ENCODE results near the gene SLC22A23. TPM values are rescaled to one million over a fixed set of nuclear protein-coding genes. Genes with fewer than 3 reads are reported as not detected.

The SLC22A23 gene
- total and polyA plus RNA-seq, 2 experiments from 2014 or later = 2.4 to 7.3 TPM

DNA sequence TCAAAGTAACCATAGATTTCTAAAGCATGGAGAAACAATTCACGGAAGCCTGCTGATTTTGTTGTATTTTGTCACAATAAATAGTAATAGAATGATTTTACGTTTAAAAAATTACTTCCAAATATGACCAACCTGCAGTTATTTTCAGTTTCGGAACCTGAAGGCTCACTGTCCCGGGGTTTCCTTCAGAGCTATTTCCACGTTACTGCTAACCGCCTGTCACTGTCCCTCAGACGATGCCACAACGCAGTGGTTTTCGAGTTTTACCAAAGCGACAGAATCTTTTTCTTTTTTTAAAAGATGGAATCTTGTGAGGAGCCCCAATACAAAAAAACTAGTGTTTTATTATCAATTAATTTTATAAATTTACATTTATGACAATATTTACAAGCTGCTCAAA, 157.6 kb downstream of the SLC22A23 start:
- Histone ChIP-seq H3K9ac (no peak overlapping the region), H4K20me1 (ENCODE audit: insufficient read depth) (no peaks in the 10 kb centered on the region), H3F3A (ENCODE audit: insufficient read depth) (no peaks in the 10 kb centered on the region), H3K36me3 (ENCODE audit: low read depth) (no peaks in the 10 kb centered on the region), H3K27me3 (replicated peaks; ENCODE audit: insufficient read depth) (no peaks in the 10 kb centered on the region), H3K79me2 (ENCODE audit: insufficient read depth) (no peaks in the 10 kb centered on the region), H3K9me2 (ENCODE audit: insufficient read depth) (no peaks in the 10 kb centered on the region), H3K4me1 (ENCODE audit: insufficient read depth) (no peaks in the 10 kb centered on the region), H3K27ac (no peak overlapping the region), H2AFZ (no peak overlapping the region), H3K4me2 (ENCODE audit: unreplicated experiment) (no peak overlapping the region), H3K9me3 (ENCODE audit: low read depth) (no peaks in the 10 kb centered on the region), H3K4me3 (no peak overlapping the region)
- WGBS, 2 experiments (ENCODE audit: low coverage in 1 of 2, low lambda C conversion rate in 2 of 2, missing lambda C conversion rate in 2 of 2) = 92 to 93% methylated on average over 10 of the region's 10 CpGs
- in situ Hi-C loops (cut with MboI) = no loop called here
- TF ChIP-seq EZH2 (IDR thresholded peaks at IDR 0.05; ENCODE audit: insufficient read depth, poor library complexity, severe bottlenecking) (no peak), EZH2phosphoT487 (IDR thresholded peaks at IDR 0.05; ENCODE audit: insufficient read depth, low read depth) (no peak)
- no peak for DNase-seq

DNA sequence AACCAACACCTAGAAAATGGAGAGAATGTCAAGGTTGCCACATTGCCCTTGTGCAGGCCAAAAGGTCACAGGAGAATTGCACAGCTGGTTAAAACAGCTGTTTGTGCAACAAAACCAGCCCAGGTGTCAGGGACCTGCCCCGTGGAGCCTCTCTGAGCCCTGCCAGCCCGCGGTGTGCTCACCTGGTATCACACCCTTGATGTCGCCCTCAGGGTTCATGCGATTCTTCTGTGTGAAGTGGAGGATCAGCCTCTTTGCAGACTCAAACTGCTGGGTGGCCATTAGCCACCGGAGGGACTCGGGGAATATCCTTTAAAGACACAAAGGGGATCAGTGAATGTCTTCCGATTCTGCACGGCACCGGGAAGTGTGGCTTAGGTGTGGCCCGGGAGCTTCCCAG, 158.9 kb downstream of the SLC22A23 start:
- DNase-seq = no peak
- H3K4me2 ChIP-seq (ENCODE audit: unreplicated experiment) = no peak overlapping the region
- H4K20me1 ChIP-seq (ENCODE audit: insufficient read depth) = no peaks in the 10 kb centered on the region
- H2AFZ ChIP-seq = no peak overlapping the region
- H3F3A ChIP-seq (ENCODE audit: insufficient read depth) = no peaks in the 10 kb centered on the region
- no peak overlapping the region for H3K4me3 ChIP-seq
- no peaks in the 10 kb centered on the region for H3K9me2 ChIP-seq (ENCODE audit: insufficient read depth)
- TF ChIP-seq EZH2phosphoT487 (IDR thresholded peaks at IDR 0.05; ENCODE audit: insufficient read depth, low read depth) = no peak
- no peak for TF ChIP-seq EZH2 (IDR thresholded peaks at IDR 0.05; ENCODE audit: insufficient read depth, poor library complexity, severe bottlenecking)
- in situ Hi-C loops (cut with MboI) = no loop called here
- no peak overlapping the region for H3K27ac ChIP-seq
- H3K36me3 ChIP-seq (ENCODE audit: low read depth) = no peaks in the 10 kb centered on the region
- H3K9ac ChIP-seq = no peak overlapping the region
- no peaks in the 10 kb centered on the region for H3K27me3 ChIP-seq (replicated peaks; ENCODE audit: insufficient read depth)
- no peaks in the 10 kb centered on the region for H3K9me3 ChIP-seq (ENCODE audit: low read depth)
- WGBS, 2 experiments (ENCODE audit: low coverage in 1 of 2, low lambda C conversion rate in 2 of 2, missing lambda C conversion rate in 2 of 2) = 86 to 88% methylated on average over 11 of the region's 11 CpGs
- H3K79me2 ChIP-seq (ENCODE audit: insufficient read depth) = no peaks in the 10 kb centered on the region
- no peaks in the 10 kb centered on the region for H3K4me1 ChIP-seq (ENCODE audit: insufficient read depth)

DNA sequence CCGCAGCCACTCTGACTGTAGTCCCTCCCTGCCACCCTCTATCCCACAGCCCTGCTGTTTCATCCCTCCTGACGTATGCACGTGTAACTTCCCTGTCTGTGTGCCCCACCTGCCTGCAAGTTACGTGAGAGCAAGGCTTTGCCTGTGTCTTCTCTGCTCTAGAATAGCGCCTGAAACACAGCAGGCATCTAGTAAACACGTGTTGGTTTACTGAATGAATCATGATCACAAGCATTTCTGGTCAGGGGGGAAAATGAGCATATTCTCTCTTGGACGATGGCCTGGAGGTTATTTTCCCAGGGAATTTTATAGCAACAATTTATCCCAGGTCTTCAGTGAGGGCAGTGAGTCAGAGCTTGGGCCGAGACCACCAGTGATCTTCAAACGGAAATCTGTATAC, 159.8 kb downstream of the SLC22A23 start:
- Histone ChIP-seq H4K20me1 (ENCODE audit: insufficient read depth) (no peaks in the 10 kb centered on the region), H2AFZ (no peak overlapping the region), H3F3A (ENCODE audit: insufficient read depth) (no peaks in the 10 kb centered on the region), H3K9ac (no peak overlapping the region), H3K4me3 (no peak overlapping the region), H3K27me3 (replicated peaks; ENCODE audit: insufficient read depth) (no peaks in the 10 kb centered on the region), H3K4me2 (ENCODE audit: unreplicated experiment) (no peak overlapping the region), H3K9me3 (ENCODE audit: low read depth) (no peaks in the 10 kb centered on the region), H3K79me2 (ENCODE audit: insufficient read depth) (no peaks in the 10 kb centered on the region), H3K4me1 (ENCODE audit: insufficient read depth) (no peaks in the 10 kb centered on the region), H3K36me3 (ENCODE audit: low read depth) (no peaks in the 10 kb centered on the region), H3K9me2 (ENCODE audit: insufficient read depth) (no peaks in the 10 kb centered on the region), H3K27ac (no peak overlapping the region)
- no peak for DNase-seq
- TF ChIP-seq EZH2phosphoT487 (IDR thresholded peaks at IDR 0.05; ENCODE audit: insufficient read depth, low read depth) (no peak), EZH2 (IDR thresholded peaks at IDR 0.05; ENCODE audit: insufficient read depth, poor library complexity, severe bottlenecking) (no peak)
- in situ Hi-C loops (cut with MboI) = no loop called here
- WGBS, 2 experiments (ENCODE audit: low coverage in 1 of 2, low lambda C conversion rate in 2 of 2, missing lambda C conversion rate in 2 of 2) = 87 to 92% methylated on average over 9 of the region's 9 CpGs

DNA sequence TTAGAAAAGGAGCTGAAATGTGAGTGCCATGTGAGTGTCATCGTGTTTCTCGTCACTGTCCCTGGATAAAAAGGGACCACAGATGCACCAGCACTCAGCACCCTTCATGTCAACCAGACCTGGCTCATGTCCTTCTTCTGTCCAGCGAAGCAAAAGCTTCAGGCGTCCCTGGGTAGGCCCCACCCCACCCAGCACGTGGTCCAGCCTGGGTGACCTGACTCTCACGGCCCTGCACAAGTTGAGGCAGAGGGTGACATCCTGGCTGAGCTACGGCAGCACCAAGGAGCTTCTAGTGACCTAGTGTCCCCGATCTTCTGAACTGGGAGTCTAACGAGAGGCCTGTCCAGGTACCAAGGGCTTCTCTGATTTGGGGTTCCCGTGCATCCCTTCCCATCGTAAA, 160.3 kb downstream of the SLC22A23 start:
- no peak for DNase-seq
- Histone ChIP-seq H3K36me3 (ENCODE audit: low read depth) (no peaks in the 10 kb centered on the region), H3K4me2 (ENCODE audit: unreplicated experiment) (no peak overlapping the region), H3K27ac (no peak overlapping the region), H4K20me1 (ENCODE audit: insufficient read depth) (no peaks in the 10 kb centered on the region), H3K4me1 (ENCODE audit: insufficient read depth) (no peaks in the 10 kb centered on the region), H3K9ac (no peak overlapping the region), H3K79me2 (ENCODE audit: insufficient read depth) (no peaks in the 10 kb centered on the region), H3K4me3 (no peak overlapping the region), H2AFZ (no peak overlapping the region), H3K9me3 (ENCODE audit: low read depth) (no peaks in the 10 kb centered on the region), H3F3A (ENCODE audit: insufficient read depth) (no peaks in the 10 kb centered on the region), H3K9me2 (ENCODE audit: insufficient read depth) (no peaks in the 10 kb centered on the region), H3K27me3 (replicated peaks; ENCODE audit: insufficient read depth) (no peaks in the 10 kb centered on the region)
- TF ChIP-seq EZH2phosphoT487 (IDR thresholded peaks at IDR 0.05; ENCODE audit: insufficient read depth, low read depth) (no peak), EZH2 (IDR thresholded peaks at IDR 0.05; ENCODE audit: insufficient read depth, poor library complexity, severe bottlenecking) (no peak)
- 85 to 91% methylated on average over 11 of the region's 11 CpGs for WGBS, 2 experiments (ENCODE audit: low coverage in 1 of 2, low lambda C conversion rate in 2 of 2, missing lambda C conversion rate in 2 of 2)
- in situ Hi-C loops (cut with MboI) = no loop called here

DNA sequence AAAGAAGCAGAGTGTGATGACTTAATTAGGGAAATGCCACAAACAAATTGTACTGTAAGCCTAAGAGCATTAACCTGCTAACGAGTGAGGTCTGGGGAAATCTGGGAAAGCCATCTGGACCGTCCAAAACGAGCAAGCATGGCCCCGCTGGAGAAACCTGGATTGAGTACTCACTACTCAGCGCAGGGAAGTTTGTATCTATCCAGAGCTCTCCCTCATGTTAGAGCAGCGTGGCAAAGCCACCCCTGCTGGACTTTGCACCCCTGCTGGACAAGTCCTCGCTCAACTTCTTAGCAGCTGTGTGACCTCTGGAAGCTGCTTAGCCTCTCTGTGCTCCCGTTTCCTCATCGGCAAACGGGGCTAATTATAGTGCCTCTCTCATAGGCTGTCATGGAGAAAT, 160.8 kb downstream of the SLC22A23 start:
- no peaks in the 10 kb centered on the region for H3K4me1 ChIP-seq (ENCODE audit: insufficient read depth)
- 95 to 96% methylated on average over 10 of the region's 10 CpGs for WGBS, 2 experiments (ENCODE audit: low coverage in 1 of 2, low lambda C conversion rate in 2 of 2, missing lambda C conversion rate in 2 of 2)
- no peak overlapping the region for H3K4me3 ChIP-seq
- H3K9me2 ChIP-seq (ENCODE audit: insufficient read depth) = no peaks in the 10 kb centered on the region
- H3K9ac ChIP-seq = no peak overlapping the region
- H4K20me1 ChIP-seq (ENCODE audit: insufficient read depth) = no peaks in the 10 kb centered on the region
- no peak for DNase-seq
- H3K79me2 ChIP-seq (ENCODE audit: insufficient read depth) = no peaks in the 10 kb centered on the region
- in situ Hi-C loops (cut with MboI) = no loop called here
- H3K9me3 ChIP-seq (ENCODE audit: low read depth) = no peaks in the 10 kb centered on the region
- TF ChIP-seq EZH2 (IDR thresholded peaks at IDR 0.05; ENCODE audit: insufficient read depth, poor library complexity, severe bottlenecking) (no peak), EZH2phosphoT487 (IDR thresholded peaks at IDR 0.05; ENCODE audit: insufficient read depth, low read depth) (no peak)
- H3K27me3 ChIP-seq (replicated peaks; ENCODE audit: insufficient read depth) = no peaks in the 10 kb centered on the region
- no peak overlapping the region for H3K27ac ChIP-seq
- H3K4me2 ChIP-seq (ENCODE audit: unreplicated experiment) = no peak overlapping the region
- H3F3A ChIP-seq (ENCODE audit: insufficient read depth) = no peaks in the 10 kb centered on the region
- H3K36me3 ChIP-seq (ENCODE audit: low read depth) = no peaks in the 10 kb centered on the region
- H2AFZ ChIP-seq = no peak overlapping the region
